H1 (cell line): ENCODE data around the gene GIPC2. TPM values are rescaled to one million over a fixed set of nuclear protein-coding genes. Genes with fewer than 3 reads are reported as not detected.

Source experiments
- BACH1 ChIP-seq: IDR thresholded peaks from 2 replicates; pipeline ENCODE4 v1.6.1; 2012; ENCODE audit warnings: low read length, improper control_type of control experiment
- CHD7 ChIP-seq: fragments of 300-600 bp; sonication (generic); IDR thresholded peaks from 2 replicates; pipeline ENCODE4 v1.7.1; 2012; ENCODE audit warnings: low read length, moderate library complexity, mild to moderate bottlenecking, inconsistent platforms; ENCODE audit not compliant: insufficient replicate concordance
- HDAC2 ChIP-seq, 2 experiments: fragments of 300-600 bp in 1 of 2; sonication (generic) in 1 of 2; IDR thresholded peaks; 2 replicates each; pipeline ENCODE4 v1.6.1; 2011 to 2012; ENCODE audit warnings: low read depth in 2 of 2, low read length in 2 of 2, mild to moderate bottlenecking in 2 of 2, moderate library complexity in 2 of 2, borderline replicate concordance in 1 of 2, inconsistent platforms in 1 of 2
- HDAC6 ChIP-seq: IDR thresholded peaks from one replicate; pipeline ENCODE4 v1.7.1; 2012; ENCODE audit warnings: low read depth, mild to moderate bottlenecking, inconsistent platforms, low read length, moderate library complexity
- JUN ChIP-seq: IDR thresholded peaks from 2 replicates; pipeline ENCODE4 v1.6.1; 2011; ENCODE audit warnings: low read depth, mild to moderate bottlenecking, improper control_type of control experiment, low read length
- JUND ChIP-seq: IDR thresholded peaks from 2 replicates; pipeline ENCODE4 v1.6.1; 2011; ENCODE audit warnings: mild to moderate bottlenecking, improper control_type of control experiment, low read length
- NRF1 ChIP-seq: IDR thresholded peaks from 2 replicates; pipeline ENCODE4 v1.6.1; 2011; ENCODE audit warnings: mild to moderate bottlenecking, low read depth, low read length, improper control_type of control experiment
- SP1 ChIP-seq: IDR thresholded peaks from 2 replicates; pipeline ENCODE4 v1.6.1; 2011; ENCODE audit warnings: low read depth, low read length
- TBP ChIP-seq: IDR thresholded peaks from 2 replicates; pipeline ENCODE4 v1.6.1; 2011; ENCODE audit warnings: low read depth, low read length, improper control_type of control experiment
- TCF12 ChIP-seq: IDR thresholded peaks from 2 replicates; pipeline ENCODE4 v1.6.1; 2011; ENCODE audit warnings: low read depth, mild to moderate bottlenecking, low read length
- ZNF274 ChIP-seq: IDR thresholded peaks from 2 replicates; pipeline ENCODE4 v1.7.0; 2012; ENCODE audit warnings: low read length, borderline replicate concordance; ENCODE audit errors: extremely low read depth
- polyA plus RNA-seq, 7 experiments: library from polyadenylated mRNA; depleted of rRNA in 3 of 7; stranded (reverse) in 5 of 7; unstranded in 2 of 7; fragments of >200 nt in 5 of 7; fragments of 200-250 nt in 2 of 7; gene quantifications; 1 replicate in 5 of 7; 2 replicates in 1 of 7; 4 replicates in 1 of 7; pipeline versions ENCODE4 v1.2.1 to v1.2.3, GENCODE V29; 2011 to 2013; ENCODE audit warnings: missing spikeins in 2 of 7, mixed read lengths in 2 of 7
- total RNA-seq: library from RNA; stranded (reverse); fragmentation: NEBNext Ultra II Directional; extraction: Animal tissue kit (Norgen Biotek cat#: 25700); gene quantifications from 2 replicates; pipeline ENCODE4 v1.2.1, GENCODE V29; 2021
- TF ChIP-seq, protein P1 (sequence below): IDR thresholded peaks from 2 replicates; pipeline ENCODE4 v1.6.1; 2012; ENCODE audit warnings: inconsistent platforms

The GIPC2 gene
- total and polyA plus RNA-seq, 2 of the 8 experiments (the other 6 are each of a cell fraction or from before 2014, with no cell fraction given) = 0.29 to 0.69 TPM

DNA sequence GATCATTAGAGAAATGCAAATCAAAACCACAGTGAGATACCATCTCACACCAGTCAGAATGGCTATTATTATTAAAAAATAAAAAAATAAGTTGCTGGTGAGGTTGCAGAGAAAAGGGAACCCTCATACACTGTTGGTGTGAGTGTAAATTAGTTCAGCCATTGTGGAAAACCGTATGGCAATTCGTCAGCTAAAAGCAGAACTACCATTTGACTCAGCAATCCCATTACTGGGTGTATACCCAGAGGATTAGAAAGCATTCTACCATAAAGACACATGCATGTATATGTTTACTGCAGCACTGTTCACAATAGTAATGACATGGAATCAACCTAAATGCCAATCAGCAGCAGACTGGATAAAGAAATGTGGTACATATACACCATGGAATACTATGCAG is 42.2 kb downstream of the GIPC2 start (continued):
- TF ChIP-seq CHD7 (no peak), SP1 (no peak), HDAC2 (IDR thresholded peaks at IDR 0.05; ENCODE audit: borderline replicate concordance in 1 of 2, low read depth in 2 of 2, low read length in 2 of 2) (no peak), JUN (no peak), HDAC6 (no peak), ZNF274 (no peak), NRF1 (no peak), TBP (no peak), TCF12 (no peak), JUND (no peak), BACH1 (no peak)
- TF ChIP-seq, protein P1, sequence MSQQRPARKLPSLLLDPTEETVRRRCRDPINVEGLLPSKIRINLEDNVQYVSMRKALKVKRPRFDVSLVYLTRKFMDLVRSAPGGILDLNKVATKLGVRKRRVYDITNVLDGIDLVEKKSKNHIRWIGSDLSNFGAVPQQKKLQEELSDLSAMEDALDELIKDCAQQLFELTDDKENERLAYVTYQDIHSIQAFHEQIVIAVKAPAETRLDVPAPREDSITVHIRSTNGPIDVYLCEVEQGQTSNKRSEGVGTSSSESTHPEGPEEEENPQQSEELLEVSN = no peak
